Activated naive CD4-positive, alpha-beta T cell treated with anti-CD3 and anti-CD28 coated beads, Interleukin-2, amount 50 U/mL, for 24 hours (primary cell): ENCODE results near the gene MMAB.
A peak's percentile ranks its signal among the peaks of the same experiment; 100 is the strongest.

Experiments used
- H3K27ac Mint-ChIP-seq: one replicate; pipeline ENCODE4 v1.8.0; 2021; ENCODE audit warnings: mild to moderate bottlenecking, mixed read lengths
- H3K27me3 Mint-ChIP-seq: one replicate; pipeline ENCODE4 v1.8.0; 2021; ENCODE audit warnings: mixed read lengths
- H3K36me3 Mint-ChIP-seq: one replicate; pipeline ENCODE4 v1.8.0; 2021; ENCODE audit warnings: mixed read lengths
- H3K4me1 Mint-ChIP-seq: one replicate; pipeline ENCODE4 v1.8.0; 2021; ENCODE audit warnings: mixed read lengths
- H3K4me3 Mint-ChIP-seq: one replicate; pipeline ENCODE4 v1.8.0; 2021; ENCODE audit warnings: mild to moderate bottlenecking, mixed read lengths
- H3K9me3 Mint-ChIP-seq: one replicate; pipeline ENCODE4 v1.8.0; 2021; ENCODE audit warnings: mixed read lengths

The MMAB gene

GRCh38 chr12:109573029-109573913, at the start of gene MMAB, which contains the start of gene MVK:
TSS of gene MMAB (minus strand) at chr12:109573504. CDS start at chr12:109573480, 24 bp downstream.
TSS of gene MVK (plus strand) at chr12:109573794. CDS start at chr12:109574823, 1,029 bp downstream.
- Mint-ChIP-seq H3K36me3 (peaks cover 5% of the 10 kb centered on the region), H3K4me3 (peak within 1 kb of the TSS; percentile 96)

GRCh38 chr12:109621901-109622364, 48.6 kb upstream of the MMAB start:
- peaks cover 3% of the 10 kb centered on the region for H3K4me1 Mint-ChIP-seq
- H3K4me3 Mint-ChIP-seq, result peak overlapping the region; percentile 36
- H3K27me3 Mint-ChIP-seq, result peaks cover 8% of the 10 kb centered on the region
- no peaks in the 10 kb centered on the region for H3K36me3 Mint-ChIP-seq
- no peak overlapping the region for H3K27ac Mint-ChIP-seq
- H3K9me3 Mint-ChIP-seq, result no peaks in the 10 kb centered on the region

More at GRCh38 chr12:109573029-109573913, at the start of gene MMAB, which contains the start of gene MVK:
- no peaks in the 10 kb centered on the region for H3K9me3 Mint-ChIP-seq
- no peaks in the 10 kb centered on the region for H3K27me3 Mint-ChIP-seq
- H3K27ac Mint-ChIP-seq, result peak within 1 kb of the TSS; percentile 94
- H3K4me1 Mint-ChIP-seq, result peaks cover 33% of the 10 kb centered on the region

DNA sequence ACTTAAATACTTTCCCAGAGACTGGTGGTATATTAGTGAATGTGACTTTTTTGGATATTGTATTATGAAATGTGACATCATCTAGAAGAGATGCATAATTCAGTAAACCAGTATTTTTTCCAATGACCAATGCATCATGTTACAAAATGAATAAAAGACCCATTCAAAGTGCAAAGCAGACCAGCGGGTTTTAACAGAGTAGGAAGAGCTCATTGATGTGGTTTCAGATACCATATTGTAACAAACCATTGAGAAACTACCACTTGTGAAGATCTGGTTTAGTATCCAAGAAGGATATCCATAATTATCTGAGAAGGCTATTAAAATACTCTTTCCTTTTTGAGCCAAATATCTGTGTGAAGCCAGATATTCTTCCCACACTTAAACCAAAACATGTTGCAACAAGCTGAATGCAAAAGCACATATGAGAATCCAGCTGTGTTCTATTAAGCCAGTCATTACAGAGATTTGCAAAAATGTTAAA, 47.9 kb upstream of the MMAB start:
- no peak overlapping the region for H3K4me3 Mint-ChIP-seq
- H3K36me3 Mint-ChIP-seq, result no peaks in the 10 kb centered on the region
- no peak overlapping the region for H3K27ac Mint-ChIP-seq
- H3K27me3 Mint-ChIP-seq, result peaks cover 7% of the 10 kb centered on the region
- H3K4me1 Mint-ChIP-seq, result peaks cover 3% of the 10 kb centered on the region
- H3K9me3 Mint-ChIP-seq, result no peaks in the 10 kb centered on the region

DNA sequence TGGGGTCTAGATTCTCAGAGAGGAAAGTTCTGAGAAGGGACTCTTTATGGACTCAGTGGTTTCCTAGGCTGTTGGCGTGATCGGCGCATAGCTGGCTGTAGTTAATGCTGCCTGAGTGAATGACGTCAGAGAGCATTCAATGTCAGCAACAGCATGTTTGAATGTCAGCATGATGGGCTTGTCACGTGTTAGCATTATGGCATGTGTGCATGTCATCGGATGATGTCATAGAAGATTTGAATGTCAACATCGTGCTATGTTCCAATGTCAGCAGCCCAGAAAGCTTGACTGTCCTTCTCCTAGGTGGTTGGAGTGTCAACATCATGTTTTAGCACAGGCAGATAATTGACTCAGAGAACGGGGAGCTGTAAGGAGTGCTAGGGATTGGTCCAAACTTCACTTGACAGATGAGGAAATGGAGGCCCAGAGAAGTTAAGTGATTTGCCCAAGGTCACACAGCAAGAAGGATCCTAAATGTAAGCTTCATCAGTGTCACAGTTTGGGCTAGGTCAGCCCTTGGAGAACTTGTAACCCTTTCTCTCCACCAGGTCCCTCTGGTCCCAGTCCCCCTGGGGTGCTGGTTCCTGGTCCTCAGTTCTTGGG, 45.8 kb upstream of the MMAB start:
- H3K27me3 Mint-ChIP-seq, result peaks cover 10% of the 10 kb centered on the region
- H3K36me3 Mint-ChIP-seq, result no peaks in the 10 kb centered on the region
- H3K4me3 Mint-ChIP-seq, result no peak overlapping the region
- H3K27ac Mint-ChIP-seq, result no peak overlapping the region
- H3K9me3 Mint-ChIP-seq, result no peaks in the 10 kb centered on the region
- peaks cover 3% of the 10 kb centered on the region for H3K4me1 Mint-ChIP-seq

- H3K9me3 Mint-ChIP-seq, result no peaks in the 10 kb centered on the region
- H3K27me3 Mint-ChIP-seq, result peaks cover 10% of the 10 kb centered on the region
- H3K36me3 Mint-ChIP-seq, result no peaks in the 10 kb centered on the region
- H3K27ac Mint-ChIP-seq, result no peak overlapping the region
- no peak overlapping the region for H3K4me3 Mint-ChIP-seq
- peaks cover 3% of the 10 kb centered on the region for H3K4me1 Mint-ChIP-seq
Observed at GRCh38 chr12:109618082-109618481, 44.8 kb upstream of the MMAB start.

- H3K9me3 Mint-ChIP-seq, result no peaks in the 10 kb centered on the region
- H3K4me1 Mint-ChIP-seq, result peaks cover 3% of the 10 kb centered on the region
- H3K4me3 Mint-ChIP-seq, result no peak overlapping the region
- H3K27ac Mint-ChIP-seq, result no peak overlapping the region
- peaks cover 9% of the 10 kb centered on the region for H3K27me3 Mint-ChIP-seq
- H3K36me3 Mint-ChIP-seq, result no peaks in the 10 kb centered on the region
Observed at GRCh38 chr12:109617491-109617890, 44.2 kb upstream of the MMAB start.

DNA sequence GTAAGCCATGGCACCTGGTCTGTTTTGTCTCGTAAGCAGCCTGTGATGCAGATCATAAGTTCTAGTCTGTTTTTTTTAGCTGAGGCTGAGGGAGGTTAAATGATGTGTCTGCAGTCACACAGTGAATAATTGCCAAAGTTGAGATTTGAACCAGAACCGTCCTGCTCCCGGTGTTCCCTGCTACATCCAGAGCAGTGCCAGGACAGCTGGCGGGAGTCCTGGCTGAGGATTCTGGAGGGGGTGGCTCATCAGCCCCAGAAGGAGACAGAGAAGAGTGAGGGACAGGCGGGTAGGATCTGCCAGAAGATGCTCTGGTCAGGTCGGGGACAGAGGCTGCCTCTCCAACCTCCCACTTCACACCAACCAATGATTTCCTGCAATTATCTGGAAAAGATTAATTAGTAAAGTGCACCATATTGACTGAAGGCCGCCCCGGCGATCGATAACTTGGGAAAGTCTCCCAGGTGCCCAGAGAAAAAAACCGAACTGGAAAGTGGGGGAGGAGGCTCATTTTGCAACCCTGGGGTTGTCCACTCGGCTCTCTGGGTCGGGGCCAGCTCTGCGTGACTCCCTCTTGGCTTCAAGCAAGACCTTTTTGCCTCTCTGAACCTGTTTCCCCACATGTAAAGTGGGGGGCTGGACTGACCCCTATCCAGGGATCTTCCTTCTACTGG, 42.4 kb upstream of the MMAB start:
- peaks cover 8% of the 10 kb centered on the region for H3K27me3 Mint-ChIP-seq
- H3K36me3 Mint-ChIP-seq, result no peaks in the 10 kb centered on the region
- no peaks in the 10 kb centered on the region for H3K9me3 Mint-ChIP-seq

GRCh38 chr12:109613649-109614455, 40.5 kb upstream of the MMAB start:
- H3K4me3 Mint-ChIP-seq, result no peak overlapping the region
- no peaks in the 10 kb centered on the region for H3K4me1 Mint-ChIP-seq
- no peaks in the 10 kb centered on the region for H3K9me3 Mint-ChIP-seq
- H3K36me3 Mint-ChIP-seq, result no peaks in the 10 kb centered on the region
- H3K27ac Mint-ChIP-seq, result no peak overlapping the region
- peaks cover 7% of the 10 kb centered on the region for H3K27me3 Mint-ChIP-seq

More for the DNA sequence above, 42.4 kb upstream of the MMAB start:
- H3K27ac Mint-ChIP-seq, result no peak overlapping the region
- no peaks in the 10 kb centered on the region for H3K4me1 Mint-ChIP-seq
- no peak overlapping the region for H3K4me3 Mint-ChIP-seq

- Mint-ChIP-seq H3K27ac (no peak overlapping the region), H3K36me3 (no peaks in the 10 kb centered on the region), H3K9me3 (no peaks in the 10 kb centered on the region), H3K4me1 (no peaks in the 10 kb centered on the region), H3K27me3 (peaks cover 7% of the 10 kb centered on the region), H3K4me3 (no peak overlapping the region)
Observed at GRCh38 chr12:109612975-109613502, 39.7 kb upstream of the MMAB start.

DNA sequence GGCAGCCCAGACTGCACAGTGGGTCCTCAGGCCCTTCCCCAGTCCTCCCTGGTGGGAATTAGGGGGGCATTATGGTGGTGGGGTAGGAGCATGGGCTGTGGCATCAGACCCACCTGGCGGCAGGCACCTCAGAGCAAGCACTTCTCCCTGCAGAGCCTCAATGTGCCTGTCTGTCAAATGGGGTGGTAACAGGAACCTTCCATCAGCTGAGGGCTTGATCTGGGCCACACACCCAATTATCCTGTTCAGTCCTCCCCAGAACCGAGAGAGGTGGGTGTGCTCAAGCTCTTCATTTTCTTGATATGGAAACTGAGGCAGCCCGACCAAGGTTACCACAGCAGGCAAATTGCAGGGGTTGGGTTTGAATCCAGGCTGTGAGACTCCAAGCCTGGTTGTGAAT, 38.7 kb upstream of the MMAB start:
- no peak overlapping the region for H3K27ac Mint-ChIP-seq
- H3K4me3 Mint-ChIP-seq, result no peak overlapping the region
- no peaks in the 10 kb centered on the region for H3K36me3 Mint-ChIP-seq
- H3K9me3 Mint-ChIP-seq, result no peaks in the 10 kb centered on the region
- H3K4me1 Mint-ChIP-seq, result no peaks in the 10 kb centered on the region
- H3K27me3 Mint-ChIP-seq, result peaks cover 7% of the 10 kb centered on the region

DNA sequence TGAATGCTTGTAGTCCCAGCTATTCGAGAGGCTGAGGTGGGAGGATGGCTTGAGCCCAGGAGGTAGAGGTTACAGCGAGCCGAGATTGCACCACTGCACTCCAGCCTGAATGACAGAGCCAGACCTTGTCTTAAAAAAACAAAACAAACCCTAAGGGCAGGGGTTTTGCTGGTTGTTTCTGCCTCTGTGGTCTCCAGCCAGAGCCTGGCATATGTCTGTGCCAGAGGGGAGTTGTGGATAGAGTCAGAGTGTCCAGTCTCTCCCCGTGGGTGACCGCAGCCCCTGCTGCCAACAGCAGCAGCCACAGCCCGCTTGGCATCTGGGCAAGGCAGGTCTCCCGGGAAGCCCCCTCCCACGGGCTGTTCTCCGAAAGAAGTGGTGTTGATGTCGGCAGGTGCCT, 37.9 kb upstream of the MMAB start:
- Mint-ChIP-seq H3K4me3 (no peak overlapping the region), H3K27ac (no peak overlapping the region), H3K4me1 (no peaks in the 10 kb centered on the region), H3K27me3 (peaks cover 7% of the 10 kb centered on the region), H3K9me3 (no peaks in the 10 kb centered on the region), H3K36me3 (no peaks in the 10 kb centered on the region)

DNA sequence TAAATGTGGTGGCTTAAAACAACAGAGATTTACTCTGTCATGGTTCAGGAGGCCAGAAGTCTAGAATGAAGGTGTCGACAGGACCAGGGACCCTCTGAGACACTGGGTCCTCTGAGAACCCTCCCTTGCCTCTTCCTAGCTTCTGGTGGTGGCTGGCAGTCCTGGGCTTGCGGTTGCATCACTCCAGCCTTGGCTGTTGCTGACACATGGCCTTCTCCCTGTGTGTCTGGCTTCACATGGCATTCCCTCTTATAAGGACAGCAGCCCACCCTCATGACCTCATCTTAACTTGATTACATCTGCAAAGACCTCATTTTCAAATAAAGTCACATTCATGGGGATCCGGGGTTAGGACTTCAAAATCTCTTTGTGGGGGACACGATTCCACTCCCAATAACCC, 37.2 kb upstream of the MMAB start:
- no peaks in the 10 kb centered on the region for H3K9me3 Mint-ChIP-seq
- H3K27me3 Mint-ChIP-seq, result peaks cover 6% of the 10 kb centered on the region
- no peaks in the 10 kb centered on the region for H3K36me3 Mint-ChIP-seq
- H3K4me3 Mint-ChIP-seq, result no peak overlapping the region
- H3K4me1 Mint-ChIP-seq, result no peaks in the 10 kb centered on the region
- H3K27ac Mint-ChIP-seq, result no peak overlapping the region

- no peaks in the 10 kb centered on the region for H3K4me1 Mint-ChIP-seq
- no peaks in the 10 kb centered on the region for H3K36me3 Mint-ChIP-seq
- H3K9me3 Mint-ChIP-seq, result no peaks in the 10 kb centered on the region
- no peak overlapping the region for H3K4me3 Mint-ChIP-seq
- no peak overlapping the region for H3K27ac Mint-ChIP-seq
- peaks cover 4% of the 10 kb centered on the region for H3K27me3 Mint-ChIP-seq
Observed at GRCh38 chr12:109609342-109609741, 36.0 kb upstream of the MMAB start.

- H3K4me1 Mint-ChIP-seq, result no peaks in the 10 kb centered on the region
Observed at GRCh38 chr12:109608793-109609192, 35.5 kb upstream of the MMAB start.

DNA sequence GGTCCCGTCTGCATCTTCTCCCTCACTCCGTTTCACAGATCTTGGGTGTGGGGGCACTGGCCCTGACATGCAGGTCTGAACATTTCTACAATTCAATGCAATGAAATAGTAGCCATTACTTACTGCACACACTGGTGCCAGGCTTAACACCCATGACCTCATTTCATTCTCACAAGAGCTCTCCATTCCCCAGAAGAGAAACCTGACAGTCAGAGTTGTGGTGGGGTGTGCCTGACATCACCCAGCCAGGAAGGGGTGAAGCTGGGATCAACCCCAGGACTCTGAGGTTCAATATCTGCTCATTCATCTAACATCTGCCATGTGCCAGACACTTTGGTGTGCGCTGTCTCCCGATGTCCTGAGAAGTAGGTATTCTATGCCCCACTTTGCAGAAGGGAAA, 35.0 kb upstream of the MMAB start:
- H3K4me3 Mint-ChIP-seq, result no peak overlapping the region
- H3K27ac Mint-ChIP-seq, result no peak overlapping the region
- H3K4me1 Mint-ChIP-seq, result no peaks in the 10 kb centered on the region
- H3K9me3 Mint-ChIP-seq, result no peaks in the 10 kb centered on the region
- no peaks in the 10 kb centered on the region for H3K36me3 Mint-ChIP-seq
- H3K27me3 Mint-ChIP-seq, result peaks cover 4% of the 10 kb centered on the region

More at GRCh38 chr12:109608793-109609192, 35.5 kb upstream of the MMAB start:
- no peak overlapping the region for H3K4me3 Mint-ChIP-seq
- peaks cover 4% of the 10 kb centered on the region for H3K27me3 Mint-ChIP-seq
- H3K36me3 Mint-ChIP-seq, result no peaks in the 10 kb centered on the region
- H3K27ac Mint-ChIP-seq, result no peak overlapping the region
- H3K9me3 Mint-ChIP-seq, result no peaks in the 10 kb centered on the region
